MCF 10A (cell line): ENCODE data around the gene NCOA7. TPM values are rescaled to one million over a fixed set of nuclear protein-coding genes. Genes with fewer than 3 reads are reported as not detected.
A peak's percentile ranks its signal among the peaks of the same experiment; 100 is the strongest.

ENCODE experiments used
- BruUV-seq: library from RNA; stranded (reverse); fragments of 400-500 nt; replicated peaks from 2 replicates; lab custom pipeline; 2021; lab: Mats Ljungman, UMichigan
- CTCF ChIA-PET: fragments of 300-600 bp; sonication (Branson Sonifier 250); formaldehyde crosslinking; extraction: SDS; loops from one replicate; lab custom pipeline; 2021; ENCODE audit warnings: antibody characterized with exemption, inconsistent platforms; lab: Yijun Ruan, JAX
- POLR2A ChIA-PET: fragments of 300-600, 350-650 bp; sonication (Branson Sonifier 250); formaldehyde crosslinking; extraction: SDS; loops from one replicate; lab custom pipeline; 2020; ENCODE audit warnings: antibody characterized with exemption, inconsistent platforms; lab: Yijun Ruan, JAX
- DNase-seq: peaks from one replicate; pipeline ENCODE4 v3.0.0-alpha.2; 2018; ENCODE audit not compliant: unreplicated experiment
- H3K27ac Mint-ChIP-seq: one replicate; pipeline ENCODE4 v1.8.0; 2022; ENCODE audit warnings: mild to moderate bottlenecking, low read depth, mixed read lengths; ENCODE audit not compliant: unreplicated experiment
- H3K27me3 Mint-ChIP-seq: one replicate; pipeline ENCODE4 v1.8.0; 2022; ENCODE audit warnings: mixed read lengths; ENCODE audit not compliant: insufficient read depth, unreplicated experiment
- H3K36me3 Mint-ChIP-seq: one replicate; pipeline ENCODE4 v1.8.0; 2022; ENCODE audit warnings: mild to moderate bottlenecking, moderate library complexity, mixed read lengths; ENCODE audit not compliant: insufficient read depth, unreplicated experiment
- H3K4me1 Mint-ChIP-seq: one replicate; pipeline ENCODE4 v1.8.0; 2022; ENCODE audit warnings: mixed read lengths; ENCODE audit not compliant: insufficient read depth, unreplicated experiment
- H3K4me3 Mint-ChIP-seq: one replicate; pipeline ENCODE4 v1.8.0; 2022; ENCODE audit warnings: mild to moderate bottlenecking, moderate library complexity, mixed read lengths; ENCODE audit not compliant: unreplicated experiment
- H3K9me3 Mint-ChIP-seq: one replicate; pipeline ENCODE4 v1.8.0; 2022; ENCODE audit warnings: mixed read lengths; ENCODE audit not compliant: unreplicated experiment
- CTCF ChIP-seq: fragments of 200-600 bp; IDR thresholded peaks from one replicate; pipeline ENCODE4 v1.8.0; 2022; ENCODE audit warnings: antibody characterized with exemption, mild to moderate bottlenecking; ENCODE audit not compliant: unreplicated experiment
- intact Hi-C: fragments of 100-400 bp; cut with micrococcal nuclease; formaldehyde crosslinking; loops from 2 replicates; pipeline ENCODE4 v1.14.1; 2022
- total RNA-seq: library from RNA; stranded (reverse); gene quantifications from 2 replicates; pipeline ENCODE4 v1.2.3, GENCODE V29; 2022

NCOA7 gene
- total RNA-seq, 1 experiment from 2014 or later = 52.3 TPM

- DNase-seq = peak; percentile 82
- Mint-ChIP-seq H3K27ac (no peak overlapping the region), H3K4me1 (no peaks in the 10 kb centered on the region), H3K27me3 (no peaks in the 10 kb centered on the region), H3K9me3 (no peaks in the 10 kb centered on the region), H3K4me3 (no peak overlapping the region), H3K36me3 (no peaks in the 10 kb centered on the region)
- CTCF ChIA-PET = interaction anchor here (0.7 to 10.3 kb wide), 21 partner anchors 9 to 644 kb away, joined by 3 to 270 read pairs (median 6); partner anchors contain the start of genes NCOA7 and TRMT11
- POLR2A ChIA-PET = interaction anchor here (0.6 to 5.3 kb wide), 33 partner anchors 11 to 1386 kb away, joined by 3 to 106 read pairs (median 6); partner anchors contain the start of genes NCOA7 and TRMT11
- TF ChIP-seq CTCF = no peak
- intact Hi-C loops = loop anchor here (2.0 kb wide), 2 partner anchors 39 to 53 kb away; no protein-coding TSS in a partner anchor
- BruUV-seq = TSS peak; percentile 47
Observed at GRCh38 chr6:125957845-125958244, 167.1 kb downstream of the NCOA7 start.

- CTCF ChIA-PET = interaction anchor here (0.6 to 10.3 kb wide), 7 partner anchors 10 to 646 kb away, joined by 3 to 270 read pairs (median 4); partner anchors contain the start of gene NCOA7
- H3K36me3 Mint-ChIP-seq = peaks cover 6% of the 10 kb centered on the region
- no peaks in the 10 kb centered on the region for H3K4me1 Mint-ChIP-seq
- H3K4me3 Mint-ChIP-seq = no peak overlapping the region
- POLR2A ChIA-PET = interaction anchor here (0.8 to 5.0 kb wide), 6 partner anchors 42 to 1385 kb away, joined by 3 to 106 read pairs (median 41); partner anchors contain the start of gene NCOA7
- no peaks in the 10 kb centered on the region for H3K27me3 Mint-ChIP-seq
- no TSS peak for BruUV-seq
- intact Hi-C loops = no loop called here
- H3K9me3 Mint-ChIP-seq = no peaks in the 10 kb centered on the region
- TF ChIP-seq CTCF = no peak
- no peak for DNase-seq
- H3K27ac Mint-ChIP-seq = no peak overlapping the region
Observed at GRCh38 chr6:125959041-125959440, 168.3 kb downstream of the NCOA7 start.

- intact Hi-C loops = no loop called here
- Mint-ChIP-seq H3K4me3 (no peak overlapping the region), H3K36me3 (peaks cover 6% of the 10 kb centered on the region), H3K27ac (no peak overlapping the region), H3K9me3 (no peaks in the 10 kb centered on the region), H3K27me3 (no peaks in the 10 kb centered on the region), H3K4me1 (no peaks in the 10 kb centered on the region)
- POLR2A ChIA-PET = interaction anchor here (0.6 to 1.7 kb wide), 4 partner anchors 10 to 171 kb away, joined by 3 to 4 read pairs (median 3); no protein-coding TSS in a partner anchor
- CTCF ChIA-PET = interaction anchor here (1.2 to 2.6 kb wide), 4 partner anchors 13 to 169 kb away, joined by 3 to 15 read pairs (median 10); no protein-coding TSS in a partner anchor
- no peak for TF ChIP-seq CTCF
- no TSS peak for BruUV-seq
- DNase-seq = no peak
Observed at GRCh38 chr6:125961117-125961516, 170.4 kb downstream of the NCOA7 start.

- no peak overlapping the region for H3K27ac Mint-ChIP-seq
- no peak overlapping the region for H3K4me3 Mint-ChIP-seq
- no peaks in the 10 kb centered on the region for H3K27me3 Mint-ChIP-seq
- no peak for TF ChIP-seq CTCF
- CTCF ChIA-PET = interaction anchor here (0.7 to 3.2 kb wide), 4 partner anchors 10 to 172 kb away, joined by 4 to 30 read pairs (median 5); partner anchors contain the start of gene NCOA7
- no peaks in the 10 kb centered on the region for H3K9me3 Mint-ChIP-seq
- intact Hi-C loops = no loop called here
- peaks cover 21% of the 10 kb centered on the region for H3K36me3 Mint-ChIP-seq
- DNase-seq = no peak
- no peaks in the 10 kb centered on the region for H3K4me1 Mint-ChIP-seq
- POLR2A ChIA-PET = interaction anchor here (0.6 to 1.7 kb wide), 4 partner anchors 11 to 95 kb away, joined by 3 read pairs; no protein-coding TSS in a partner anchor
- no TSS peak for BruUV-seq
Observed at GRCh38 chr6:125962900-125963497, 172.2 kb downstream of the NCOA7 start.
